IMR-90 (cell line): ENCODE measurements around the gene ZNF814. TPM values are rescaled to one million over a fixed set of nuclear protein-coding genes. Genes with fewer than 3 reads are reported as not detected.

ENCODE experiments used
- ATAC-seq: fragments of 200-7000 bp; cut with Tn5 transposase; 2 replicates; pipeline ENCODE4 v1.9.1; 2020; ENCODE audit warnings: low read depth, mild to moderate bottlenecking, moderate library complexity
- BruUV-seq: library from RNA; stranded (reverse); fragments of 400-500 nt; replicated peaks from 2 replicates; lab custom pipeline; 2021; lab: Mats Ljungman, UMichigan
- CTCF ChIA-PET: fragments of 300-600 bp; formaldehyde crosslinking; extraction: SDS; loops from one replicate; lab custom pipeline; 2021; ENCODE audit warnings: antibody characterized with exemption; lab: Yijun Ruan, JAX
- POLR2A ChIA-PET: fragments of 300-600 bp; sonication (Branson Sonifier 250); formaldehyde crosslinking; loops from one replicate; lab custom pipeline; 2022; ENCODE audit warnings: antibody characterized with exemption; ENCODE audit not compliant: unreplicated experiment; lab: Charles Lee
- DNase-seq: peaks from one replicate; pipeline ENCODE4 v3.0.0; 2013
- H2AFZ ChIP-seq: replicated peaks from 2 replicates; pipeline ENCODE3; 2013; ENCODE audit warnings: low read length, mild to moderate bottlenecking; ENCODE audit not compliant: poor library complexity
- H2AK5ac ChIP-seq: 2 replicates; pipeline ENCODE4 v1.6.1; 2013; ENCODE audit warnings: low read depth, low read length, inconsistent platforms
- H2AK9ac ChIP-seq: replicated peaks from 2 replicates; pipeline ENCODE3; 2013; ENCODE audit warnings: mild to moderate bottlenecking, low read depth, low read length, moderate library complexity; ENCODE audit not compliant: poor library complexity
- H2BK120ac ChIP-seq: 2 replicates; pipeline ENCODE4 v1.6.1; 2013; ENCODE audit warnings: low read depth, low read length, inconsistent platforms
- H2BK15ac ChIP-seq: 3 replicates; pipeline ENCODE4 v1.6.1; 2013; ENCODE audit warnings: low read depth, low read length, inconsistent platforms
- H2BK20ac ChIP-seq: 2 replicates; pipeline ENCODE4 v1.6.1; 2013; ENCODE audit warnings: low read depth, mild to moderate bottlenecking, inconsistent platforms, low read length, moderate library complexity
- H2BK5ac ChIP-seq: 2 replicates; pipeline ENCODE4 v1.6.1; 2013; ENCODE audit warnings: mild to moderate bottlenecking, low read depth, low read length, inconsistent platforms; ENCODE audit not compliant: poor library complexity, severe bottlenecking
- H3K14ac ChIP-seq: replicated peaks from 2 replicates; pipeline ENCODE4 v1.6.1; 2013; ENCODE audit warnings: low read depth, low read length, inconsistent platforms
- H3K18ac ChIP-seq: 2 replicates; pipeline ENCODE4 v1.6.1; 2013; ENCODE audit warnings: low read depth, low read length, control low read depth
- H3K23ac ChIP-seq: 2 replicates; pipeline ENCODE4 v1.6.1; 2013; ENCODE audit warnings: low read depth, low read length, inconsistent platforms
- H3K27ac ChIP-seq: 2 replicates; pipeline ENCODE4 v1.5.1; 2013; ENCODE audit warnings: mild to moderate bottlenecking, control low read depth, low read length; ENCODE audit not compliant: insufficient read depth
- H3K27me3 ChIP-seq: 2 replicates; pipeline ENCODE4 v1.6.1; 2013; ENCODE audit warnings: low read length; ENCODE audit not compliant: control insufficient read depth, insufficient read depth
- H3K36me3 ChIP-seq: 2 replicates; pipeline ENCODE4 v1.6.1; 2013; ENCODE audit warnings: low read length, mixed read lengths; ENCODE audit not compliant: control insufficient read depth, insufficient read depth
- H3K4ac ChIP-seq: 2 replicates; pipeline ENCODE4 v1.6.1; 2013; ENCODE audit warnings: low read depth, low read length, inconsistent platforms
- H3K4me1 ChIP-seq: 2 replicates; pipeline ENCODE4 v1.6.1; 2013; ENCODE audit warnings: low read length, mixed read lengths; ENCODE audit not compliant: control insufficient read depth, insufficient read depth
- H3K4me2 ChIP-seq: 2 replicates; pipeline ENCODE4 v1.6.1; 2013; ENCODE audit warnings: low read depth, mild to moderate bottlenecking, control low read depth, low read length, moderate library complexity
- H3K4me3 ChIP-seq: 2 replicates; pipeline ENCODE4 v1.5.1; 2013; ENCODE audit warnings: low read depth, mild to moderate bottlenecking, control low read depth, low read length, moderate library complexity; ENCODE audit not compliant: insufficient read depth
- H3K56ac ChIP-seq: 2 replicates; pipeline ENCODE4 v1.6.1; 2013; ENCODE audit warnings: low read length, inconsistent platforms; ENCODE audit not compliant: insufficient read depth; ENCODE audit errors: extremely low read depth
- H3K79me1 ChIP-seq, 2 experiments: 2 replicates each; pipeline ENCODE4 v1.6.1; 2013; ENCODE audit warnings: low read length in 2 of 2, inconsistent platforms in 1 of 2, low read depth in 1 of 2
- H3K9ac ChIP-seq: 2 replicates; pipeline ENCODE4 v1.6.1; 2013; ENCODE audit warnings: low read depth, low read length, control low read depth
- H3K9me1 ChIP-seq: 2 replicates; pipeline ENCODE4 v1.6.1; 2013; ENCODE audit warnings: low read length, inconsistent platforms; ENCODE audit not compliant: insufficient read depth
- H3K9me3 ChIP-seq: 2 replicates; pipeline ENCODE4 v1.6.1; 2013; ENCODE audit warnings: low read length; ENCODE audit not compliant: control insufficient read depth, insufficient read depth
- H4K20me1 ChIP-seq: 2 replicates; pipeline ENCODE4 v1.6.1; 2013; ENCODE audit warnings: low read length, inconsistent platforms; ENCODE audit not compliant: insufficient read depth
- H4K5ac ChIP-seq: 2 replicates; pipeline ENCODE4 v1.6.1; 2013; ENCODE audit warnings: mild to moderate bottlenecking, low read depth, low read length, control low read depth
- H4K8ac ChIP-seq, 2 experiments: 2 replicates each; pipeline ENCODE4 v1.6.1; 2013; ENCODE audit warnings: low read depth in 2 of 2, low read length in 2 of 2, control low read depth in 1 of 2, inconsistent platforms in 1 of 2
- H4K91ac ChIP-seq: 2 replicates; pipeline ENCODE4 v1.6.1; 2013; ENCODE audit warnings: low read depth, low read length, inconsistent platforms; ENCODE audit not compliant: insufficient read depth
- BHLHE40 ChIP-seq: fragments of 150-350 bp; IDR thresholded peaks from 2 replicates; pipeline ENCODE4 v1.6.1; 2016; ENCODE audit warnings: mild to moderate bottlenecking, low read depth, low read length
- CHD1 ChIP-seq: IDR thresholded peaks from 2 replicates; pipeline ENCODE4 v1.6.1; 2012; ENCODE audit warnings: low read depth, low read length, improper control_type of control experiment
- MAFK ChIP-seq: IDR thresholded peaks from 2 replicates; pipeline ENCODE4 v1.6.1; 2012; ENCODE audit warnings: low read depth, low read length, improper control_type of control experiment
- MAZ ChIP-seq: IDR thresholded peaks from 2 replicates; pipeline ENCODE4 v1.6.1; 2012; ENCODE audit warnings: low read depth, mild to moderate bottlenecking, low read length, improper control_type of control experiment, moderate library complexity, borderline replicate concordance
- WGBS, 2 experiments: methylation state at CpG; one replicate each; pipeline versions ENCODE4 v1.1.5 to v1.1.7; 2013; ENCODE audit warnings: missing lambda C conversion rate in 2 of 2; ENCODE audit not compliant: insufficient read length in 1 of 2; ENCODE audit errors: extremely low coverage in 2 of 2; 5-methylcytosine and 5-hydroxymethylcytosine counted together
- dilution Hi-C: fragments of 300-500 bp; cut with HindIII; formaldehyde crosslinking; loops from one replicate; pipeline ENCODE4 v1.14.3; 2018; ENCODE audit warnings: low sequenced_read_pairs; ENCODE audit not compliant: unreplicated experiment
- in situ Hi-C: fragments of 300-500 bp; cut with MboI; formaldehyde crosslinking; loops from 3 replicates; pipeline ENCODE4 v1.14.3; 2019; ENCODE audit warnings: low sequenced_read_pairs, inconsistent platforms, mixed read lengths
- intact Hi-C: fragments of 100-400 bp; cut with micrococcal nuclease; formaldehyde crosslinking; loops from 2 replicates; pipeline ENCODE4 v1.10.0; 2022
- polyA plus RNA-seq, 3 experiments: library from polyadenylated mRNA; depleted of rRNA; stranded (reverse); fragments of >200 nt; gene quantifications; 2 replicates each; pipeline ENCODE4 v1.2.3, GENCODE V29; 2012; ENCODE audit warnings: low replicate concordance in 1 of 3
- total RNA-seq: library from RNA; depleted of rRNA; stranded (reverse); fragments of >200 nt; gene quantifications from 2 replicates; pipeline ENCODE4 v1.2.3, GENCODE V29; 2012

Gene ZNF814
- total and polyA plus RNA-seq, 2 of the 4 experiments (the other 2 are of a cell fraction) = 3.9 to 5.9 TPM

DNA sequence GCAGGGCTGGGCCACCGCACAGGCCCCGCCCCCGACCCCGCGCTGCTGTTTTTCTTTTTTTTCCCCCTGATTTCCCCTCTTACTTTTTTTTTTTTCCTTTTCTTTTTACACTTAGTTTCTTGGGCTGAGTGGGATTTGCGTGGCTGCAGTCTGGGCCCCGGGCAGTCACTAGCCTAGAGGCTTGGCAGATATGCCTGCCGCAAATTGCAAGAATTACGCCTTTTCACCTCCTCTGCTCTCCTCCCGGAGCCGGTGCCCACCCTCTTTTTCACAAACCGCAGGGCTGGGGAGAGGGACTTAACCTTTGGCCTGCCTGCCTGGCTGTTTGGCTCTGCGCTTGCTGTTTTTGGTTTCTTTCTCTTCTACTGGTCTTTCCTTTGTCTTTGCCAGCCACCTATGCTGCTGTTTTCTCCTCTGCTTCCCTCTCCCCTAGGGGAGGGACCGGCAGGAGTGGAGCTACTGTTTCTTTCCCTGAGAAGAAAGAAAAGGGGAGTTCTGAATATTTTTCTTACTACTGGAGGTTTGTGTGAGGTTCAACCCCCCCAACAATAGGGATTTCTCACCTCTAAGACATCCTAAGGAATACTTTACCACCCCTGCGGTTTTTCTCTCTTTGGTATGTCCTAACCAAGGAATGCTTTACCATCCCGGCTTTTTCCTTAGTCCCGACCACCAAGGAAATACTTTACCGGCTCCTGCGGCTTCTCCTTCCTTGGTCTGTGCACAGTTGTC, 85.1 kb downstream of the ZNF814 start:
- Histone ChIP-seq H3K4me3 (peak overlapping the region; percentile 59), H3K23ac (peak overlapping the region; percentile 96), H3K4ac (peak overlapping the region; percentile 92), H2AFZ (peak overlapping the region; percentile 93), H3K9me1 (no peaks in the 10 kb centered on the region; the same call in 1 of the 2 replicates), H3K9ac (peak overlapping the region; percentile 95), H2AK9ac (peak overlapping the region; percentile 95), H2BK5ac (peak overlapping the region; percentile 87), H3K27ac (peak overlapping the region; percentile 88), H4K8ac (peak overlapping the region; percentile 48 to 95), H3K9me3 (no peaks in the 10 kb centered on the region), H2BK20ac (peak overlapping the region; percentile 33; the same call in 1 of the 2 replicates), H2BK120ac (peak overlapping the region; percentile 73), H3K4me1 (peaks cover 6% of the 10 kb centered on the region), H3K27me3 (no peaks in the 10 kb centered on the region), H3K79me1 (peaks cover 25 to 41% of the 10 kb centered on the region in 2 experiments), H4K91ac (peak overlapping the region; percentile 71), H4K5ac (peak overlapping the region; percentile 86), H2AK5ac (peak overlapping the region; percentile 73; the same call in 1 of the 2 replicates), H3K56ac (peak overlapping the region; percentile 95; the same call in 1 of the 2 replicates), H4K20me1 (no peaks in the 10 kb centered on the region), H3K4me2 (peak overlapping the region; percentile 91), H2BK15ac (peak overlapping the region; percentile 54; the same call in 1 of the 3 replicates), H3K14ac (peak overlapping the region; percentile 92), H3K36me3 (peaks cover 7% of the 10 kb centered on the region), H3K18ac (peak overlapping the region; percentile 77)
- TF ChIP-seq MAFK (no peak), BHLHE40 (peak; percentile 73), MAZ (0 out of 2 replicates have a peak, but pooled peaks have one; percentile 6), CHD1 (no peak)
- DNase-seq (peak; percentile 79), ATAC-seq (peak; percentile 71)
- no CpG with 5 or more reads among the region's 19 CpGs for WGBS, 2 experiments
- dilution Hi-C loops = no loop called here
- BruUV-seq = no TSS peak
- POLR2A ChIA-PET = interaction anchor here (1.2 kb wide), 1 partner anchor 16 kb away, joined by 4 read pairs; no protein-coding TSS in a partner anchor
- intact Hi-C loops = no loop called here
- CTCF ChIA-PET = no interaction called here
- in situ Hi-C loops = no loop called here
